Dendritic cell treated with granulocyte-macrophage colony-stimulating factor and Interleukin-4, amounts not matched to agents 40 ng/mL and 50 ng/mL, for 4 days (primary cell): ENCODE results near the gene RBM3.
"Not testable (repeated sequence)": the region's sequence is repeated elsewhere in the genome, so short reads cannot be mapped to it uniquely, and the experiment has no call there.

ENCODE experiments used
- H3K27ac Mint-ChIP-seq: one replicate; pipeline ENCODE4 v1.8.0; 2022; ENCODE audit warnings: mild to moderate bottlenecking, mixed read lengths
- H3K27me3 Mint-ChIP-seq: one replicate; pipeline ENCODE4 v1.8.0; 2022; ENCODE audit warnings: mild to moderate bottlenecking, mixed read lengths
- H3K36me3 Mint-ChIP-seq: one replicate; pipeline ENCODE4 v1.8.0; 2022; ENCODE audit warnings: low read depth, mixed read lengths
- H3K4me1 Mint-ChIP-seq: one replicate; pipeline ENCODE4 v1.8.0; 2022; ENCODE audit warnings: low read depth, mixed read lengths
- H3K4me3 Mint-ChIP-seq: one replicate; pipeline ENCODE4 v1.8.0; 2022; ENCODE audit warnings: mild to moderate bottlenecking, moderate library complexity, mixed read lengths
- H3K9me3 Mint-ChIP-seq: one replicate; pipeline ENCODE4 v1.8.0; 2022; ENCODE audit warnings: mixed read lengths
- intact Hi-C: fragments of 100-400 bp; cut with micrococcal nuclease; formaldehyde crosslinking; loops from one replicate; pipeline ENCODE4 v1.15.0; 2022

The RBM3 gene

GRCh38 chrX:48574270-48575266, at the start of gene RBM3:
Gene RBM3 (plus strand): TSS chrX:48574484. CDS start chrX:48575181, 697 bp downstream.
- H3K27me3 Mint-ChIP-seq, result no peaks in the 10 kb centered on the region
- H3K36me3 Mint-ChIP-seq, result peaks cover 61% of the 10 kb centered on the region
- intact Hi-C loops, result loop anchor here (1.0 to 10.0 kb wide), 2 partner anchors 35 to 1340 kb away; partner anchors contain the start of genes TBC1D25 and USP11
- H3K4me1 Mint-ChIP-seq, result peaks cover 25% of the 10 kb centered on the region
- H3K27ac Mint-ChIP-seq, result peak within 1 kb of the TSS; percentile 100
- no peaks in the 10 kb centered on the region for H3K9me3 Mint-ChIP-seq
- H3K4me3 Mint-ChIP-seq, result peak within 1 kb of the TSS; percentile 79

- peaks cover 30% of the 10 kb centered on the region for H3K4me1 Mint-ChIP-seq
- intact Hi-C loops, H3K27ac Mint-ChIP-seq, H3K9me3 Mint-ChIP-seq, H3K4me3 Mint-ChIP-seq, H3K27me3 Mint-ChIP-seq: not testable (repeated sequence)
- H3K36me3 Mint-ChIP-seq, result peaks cover 36% of the 10 kb centered on the region
These were observed 48.4 kb upstream of the RBM3 start for GRCh38 chrX:48525853-48526252.

- H3K36me3 Mint-ChIP-seq, result peaks cover 32% of the 10 kb centered on the region
- no peak overlapping the region for H3K4me3 Mint-ChIP-seq
- H3K4me1 Mint-ChIP-seq, result peaks cover 36% of the 10 kb centered on the region
- no peaks in the 10 kb centered on the region for H3K27me3 Mint-ChIP-seq
- intact Hi-C loops, result no loop called here
- no peaks in the 10 kb centered on the region for H3K9me3 Mint-ChIP-seq
- no peak overlapping the region for H3K27ac Mint-ChIP-seq
These were observed 43.5 kb upstream of the RBM3 start for GRCh38 chrX:48530736-48531135.

GRCh38 chrX:48531358-48531959, 42.8 kb upstream of the RBM3 start:
- peaks cover 34% of the 10 kb centered on the region for H3K4me1 Mint-ChIP-seq
- H3K36me3 Mint-ChIP-seq, result peaks cover 27% of the 10 kb centered on the region
- H3K4me3 Mint-ChIP-seq, result no peak overlapping the region
- intact Hi-C loops, result no loop called here
- peak overlapping the region; percentile 77 for H3K27ac Mint-ChIP-seq
- H3K27me3 Mint-ChIP-seq, result no peaks in the 10 kb centered on the region
- no peaks in the 10 kb centered on the region for H3K9me3 Mint-ChIP-seq

DNA sequence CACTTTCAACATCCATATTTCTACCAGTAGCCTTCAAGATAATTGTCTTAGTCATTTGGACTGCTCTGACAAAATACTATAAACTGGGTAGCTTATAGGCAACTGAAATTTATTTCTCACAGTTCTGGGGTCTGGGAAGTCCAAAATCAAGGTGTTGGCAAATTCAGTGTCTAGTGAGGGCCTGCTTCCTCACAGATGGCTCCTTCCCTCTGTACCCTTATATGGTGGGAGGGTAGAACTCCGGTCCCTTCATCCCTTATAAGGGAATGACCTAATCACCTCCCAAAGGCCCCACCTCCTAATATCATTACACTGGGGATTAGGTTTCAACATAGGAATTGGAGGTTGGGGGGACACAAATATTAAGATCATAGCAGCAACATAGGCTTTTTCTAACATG, 42.1 kb upstream of the RBM3 start:
- Mint-ChIP-seq H3K27me3 (no peaks in the 10 kb centered on the region), H3K27ac (peak overlapping the region; percentile 77), H3K36me3 (peaks cover 20% of the 10 kb centered on the region), H3K4me1 (peaks cover 30% of the 10 kb centered on the region), H3K4me3 (no peak overlapping the region), H3K9me3 (no peaks in the 10 kb centered on the region)
- intact Hi-C loops, result no loop called here

- intact Hi-C loops, result no loop called here
- Mint-ChIP-seq H3K4me3 (no peak overlapping the region), H3K4me1 (peaks cover 24% of the 10 kb centered on the region), H3K27ac (no peak overlapping the region), H3K27me3 (no peaks in the 10 kb centered on the region), H3K36me3 (peaks cover 10% of the 10 kb centered on the region), H3K9me3 (no peaks in the 10 kb centered on the region)
These were observed 41.1 kb upstream of the RBM3 start for GRCh38 chrX:48533165-48533564.

DNA sequence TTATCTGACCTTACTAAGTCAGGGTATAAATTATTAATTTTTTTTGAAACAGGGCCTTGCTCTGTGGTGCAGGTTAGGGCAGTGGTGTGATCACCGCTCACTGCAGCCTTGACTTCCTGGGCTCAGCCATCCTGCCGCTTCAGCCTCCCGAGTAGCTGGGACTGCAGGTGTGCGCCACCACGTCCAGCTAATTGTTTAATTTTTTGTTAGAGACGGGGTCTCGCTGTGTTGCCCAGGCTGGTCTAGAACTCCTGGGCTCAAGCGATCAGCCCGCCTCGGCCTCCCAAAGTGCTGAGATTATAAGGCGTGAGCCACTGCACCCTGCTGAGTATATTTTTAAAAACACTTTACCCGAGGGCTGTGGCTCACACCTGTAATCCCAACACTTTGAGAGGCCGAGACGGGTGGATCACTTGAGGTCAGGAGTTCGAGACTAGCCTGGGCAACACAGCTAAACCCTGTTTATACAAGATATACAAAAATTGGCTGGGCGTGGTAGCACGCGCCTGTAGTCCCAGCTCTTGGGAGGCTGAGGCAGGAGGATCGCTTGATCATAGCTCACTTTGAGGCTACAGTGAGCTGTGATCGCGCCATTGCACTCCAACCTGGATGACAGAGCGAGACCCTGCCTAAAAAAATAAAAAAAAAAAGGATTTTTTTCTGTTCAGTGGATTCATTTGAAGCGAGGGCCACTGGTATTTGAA, 35.5 kb upstream of the RBM3 start:
- peaks cover 24% of the 10 kb centered on the region for H3K4me1 Mint-ChIP-seq
- peak overlapping the region; percentile 94 for H3K4me3 Mint-ChIP-seq
- no peaks in the 10 kb centered on the region for H3K9me3 Mint-ChIP-seq
- intact Hi-C loops, result loop anchor here (1.0 to 2.0 kb wide), 3 partner anchors 36 to 62 kb away; partner anchors contain the start of genes FTSJ1, RBM3 and WDR13
- H3K27me3 Mint-ChIP-seq, result no peaks in the 10 kb centered on the region
- H3K27ac Mint-ChIP-seq, result peak overlapping the region; percentile 93
- peaks cover 29% of the 10 kb centered on the region for H3K36me3 Mint-ChIP-seq

DNA sequence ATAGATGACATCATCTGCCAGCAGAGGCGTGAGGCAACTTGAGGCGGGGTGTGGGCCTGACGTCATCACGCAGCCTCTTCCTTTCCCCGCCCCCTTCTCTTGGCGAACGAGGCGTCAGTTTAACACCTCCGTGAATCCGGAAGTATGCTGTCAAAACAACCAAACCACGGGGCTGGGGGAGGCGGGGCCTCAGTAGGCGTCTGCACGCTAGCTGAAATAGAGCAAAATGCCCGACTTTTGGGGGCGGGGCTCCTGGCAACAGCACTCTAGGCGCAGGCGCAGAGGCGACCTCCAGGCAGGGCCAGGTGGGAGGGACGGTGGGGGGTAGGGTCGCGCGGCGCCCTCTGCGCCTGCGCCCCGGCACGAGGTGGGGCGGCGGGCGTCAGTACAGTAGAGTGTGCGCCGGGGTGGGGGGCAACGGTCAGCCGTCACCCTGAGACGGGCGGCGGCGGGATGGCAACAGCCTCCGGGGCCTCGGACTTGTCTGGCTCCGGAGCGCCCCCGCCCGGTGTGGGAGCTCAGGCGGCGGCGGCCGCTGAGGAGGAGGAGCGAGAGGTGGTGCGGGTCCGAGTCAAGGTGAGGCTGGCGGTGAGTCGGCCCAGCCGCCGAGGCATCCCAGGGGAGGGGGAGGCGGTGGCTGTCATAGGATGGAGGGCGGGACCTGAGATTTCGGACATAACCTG, 34.8 kb upstream of the RBM3 start, which contains the start of gene TBC1D25:
TBC1D25 (plus strand) TSS at position 370 of the 683 bp plus-strand sequence; CDS start at position 454, 84 bp downstream.
- H3K4me1 Mint-ChIP-seq, result peaks cover 24% of the 10 kb centered on the region
- intact Hi-C loops, result loop anchor here (1.0 to 2.0 kb wide), 3 partner anchors 35 to 63 kb away; partner anchors contain the start of genes FTSJ1, RBM3 and WDR13
- H3K27me3 Mint-ChIP-seq, result no peaks in the 10 kb centered on the region
- peak within 1 kb of the TSS; percentile 94 for H3K4me3 Mint-ChIP-seq
- H3K27ac Mint-ChIP-seq, result peak within 1 kb of the TSS; percentile 93
- no peaks in the 10 kb centered on the region for H3K9me3 Mint-ChIP-seq
- peaks cover 36% of the 10 kb centered on the region for H3K36me3 Mint-ChIP-seq

- H3K36me3 Mint-ChIP-seq, result peaks cover 41% of the 10 kb centered on the region
- peak overlapping the region; percentile 93 for H3K27ac Mint-ChIP-seq
- H3K9me3 Mint-ChIP-seq, result no peaks in the 10 kb centered on the region
- peak overlapping the region; percentile 94 for H3K4me3 Mint-ChIP-seq
- H3K4me1 Mint-ChIP-seq, result peaks cover 24% of the 10 kb centered on the region
- intact Hi-C loops, result no loop called here
- H3K27me3 Mint-ChIP-seq, result no peaks in the 10 kb centered on the region
These were observed 34.3 kb upstream of the RBM3 start for GRCh38 chrX:48540028-48540375.

- peaks cover 46% of the 10 kb centered on the region for H3K36me3 Mint-ChIP-seq
- peaks cover 20% of the 10 kb centered on the region for H3K4me1 Mint-ChIP-seq
- H3K27ac Mint-ChIP-seq, result peak overlapping the region; percentile 93
- H3K4me3 Mint-ChIP-seq, result peak overlapping the region; percentile 94
- no peaks in the 10 kb centered on the region for H3K27me3 Mint-ChIP-seq
- H3K9me3 Mint-ChIP-seq, result no peaks in the 10 kb centered on the region
- intact Hi-C loops, result no loop called here
These were observed 33.8 kb upstream of the RBM3 start for GRCh38 chrX:48540480-48540879.

GRCh38 chrX:48541140-48541814, 33.0 kb upstream of the RBM3 start:
- intact Hi-C loops, result no loop called here
- peak overlapping the region; percentile 18 for H3K4me3 Mint-ChIP-seq
- peaks cover 51% of the 10 kb centered on the region for H3K36me3 Mint-ChIP-seq
- H3K27ac Mint-ChIP-seq, result peak overlapping the region; percentile 93
- peaks cover 18% of the 10 kb centered on the region for H3K4me1 Mint-ChIP-seq
- H3K27me3 Mint-ChIP-seq, result no peaks in the 10 kb centered on the region
- H3K9me3 Mint-ChIP-seq, result no peaks in the 10 kb centered on the region

DNA sequence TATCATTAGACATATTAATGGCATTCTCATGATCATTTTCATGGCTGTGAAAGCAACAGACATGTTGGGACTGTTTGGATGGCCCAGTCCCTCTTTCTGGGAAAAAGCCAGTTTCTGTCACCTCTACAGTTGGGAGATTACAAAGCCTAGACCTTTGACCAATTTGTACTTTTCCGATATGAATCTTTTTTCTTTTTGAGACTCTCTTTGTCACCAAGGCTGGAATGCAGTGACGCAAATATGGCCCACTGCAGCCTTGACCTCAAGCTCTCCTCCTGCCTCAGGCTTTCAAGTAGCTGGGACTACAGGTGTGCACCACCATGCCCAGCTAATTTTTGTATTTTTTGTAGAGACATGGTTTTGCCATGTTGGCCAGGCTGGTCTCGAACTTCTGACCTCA, 25.4 kb upstream of the RBM3 start:
- no peak overlapping the region for H3K27ac Mint-ChIP-seq
- intact Hi-C loops, result no loop called here
- H3K27me3 Mint-ChIP-seq, result no peaks in the 10 kb centered on the region
- H3K4me1 Mint-ChIP-seq, result no peaks in the 10 kb centered on the region
- H3K36me3 Mint-ChIP-seq, result peaks cover 78% of the 10 kb centered on the region
- no peaks in the 10 kb centered on the region for H3K9me3 Mint-ChIP-seq
- H3K4me3 Mint-ChIP-seq, result no peak overlapping the region
